ENCODE data around the gene KLF13. TPM values are rescaled to one million over a fixed set of nuclear protein-coding genes. Genes with fewer than 3 reads are reported as not detected.
"Not testable (repeated sequence)": the region's sequence is repeated elsewhere in the genome, so short reads cannot be mapped to it uniquely, and the experiment has no call there.

Gene KLF13
- total RNA-seq, 1 donor from 2014 or later: 65.7 TPM

DNA sequence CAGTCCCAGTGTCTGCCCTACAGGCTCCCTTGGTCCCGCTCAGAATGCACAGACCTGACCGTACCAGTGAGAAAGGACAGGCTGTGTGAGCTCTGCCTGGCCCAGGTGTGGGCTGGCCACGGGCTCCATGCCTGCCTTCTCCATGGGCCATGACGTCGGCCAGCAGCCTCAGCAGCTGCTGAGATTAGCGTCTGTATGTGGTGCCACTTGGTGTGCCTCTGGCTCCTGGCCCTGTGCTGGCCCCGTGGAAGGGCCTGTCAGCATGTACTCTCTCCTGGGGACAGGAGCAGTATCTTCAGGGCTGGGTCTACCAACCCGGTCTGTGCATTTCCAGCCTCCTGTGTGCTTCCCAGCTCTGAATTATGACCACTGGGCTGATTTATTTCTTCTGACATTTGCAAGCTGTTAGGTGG, 25.7 kb downstream of the KLF13 start:
- ATAC-seq (ENCODE audit: poor library complexity) (peak; percentile 71), DNase-seq (peak; percentile 88)
- intact Hi-C loops (cut with DNase I): no loop called here

DNA sequence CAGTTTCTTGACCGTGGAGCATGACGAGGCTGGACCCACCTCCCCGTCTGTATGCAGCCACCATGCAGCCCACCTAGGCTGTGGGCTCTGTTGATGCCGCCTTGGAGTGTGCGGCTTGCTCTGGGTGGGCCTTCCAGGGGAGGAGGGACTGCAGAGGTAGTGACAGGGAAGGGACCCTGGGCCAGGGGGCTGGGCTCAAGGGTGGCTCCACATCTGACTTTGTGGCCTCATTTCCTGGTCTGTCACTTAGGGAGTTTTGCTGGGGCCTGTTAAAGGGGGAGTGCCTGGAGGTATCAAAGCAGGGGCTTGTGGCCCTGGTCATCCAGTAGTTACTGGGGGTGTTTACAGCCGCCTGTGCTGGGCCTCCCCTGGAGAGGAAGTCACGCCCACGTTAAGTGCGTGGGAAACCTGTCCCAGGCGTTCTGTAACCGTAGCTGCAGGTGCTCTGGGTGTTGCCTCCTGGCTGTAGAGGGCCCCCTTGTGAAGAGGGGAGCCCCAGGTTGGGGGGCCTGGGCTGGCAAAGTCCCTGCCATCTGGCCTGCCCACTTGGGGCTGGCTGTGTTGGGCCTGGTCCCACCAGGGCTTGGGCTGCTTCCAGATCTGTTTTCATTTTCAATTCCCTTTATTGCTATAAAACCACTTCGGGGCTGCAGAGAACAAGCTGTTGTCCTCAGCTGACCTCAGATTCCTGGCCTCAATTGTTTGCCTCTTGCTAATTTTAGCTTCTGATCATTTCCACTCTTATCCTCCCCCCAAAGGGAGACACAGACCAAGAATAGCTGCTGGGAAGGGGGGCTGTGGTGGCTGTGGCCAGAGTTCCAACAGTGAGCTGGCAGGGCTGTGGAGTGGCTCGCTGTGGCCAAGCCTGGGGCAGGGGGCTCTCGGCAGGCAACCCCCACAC, 26.5 kb downstream of the KLF13 start:
- DNase-seq: peak; percentile 81
- intact Hi-C loops (cut with DNase I): no loop called here

DNA sequence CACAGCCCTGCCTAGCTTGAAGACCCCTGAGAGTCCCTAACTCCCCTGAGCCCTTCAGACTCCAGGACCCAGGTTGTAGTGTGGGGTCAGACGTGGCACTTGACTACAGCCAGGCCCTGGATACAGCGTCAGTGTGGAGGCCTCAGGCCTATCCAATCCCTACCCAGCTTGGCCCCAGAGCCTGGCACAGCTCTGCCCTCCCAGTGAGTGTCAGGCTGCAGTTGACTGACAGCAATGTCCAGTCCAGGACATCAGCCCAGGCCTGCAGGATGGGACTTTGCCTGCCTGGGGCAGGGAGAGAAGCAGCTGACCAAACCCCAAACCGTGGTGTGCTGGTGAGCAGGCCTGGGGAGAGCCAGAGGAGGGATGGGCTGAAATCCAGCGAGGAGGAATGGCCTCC, 27.3 kb downstream of the KLF13 start:
- DNase-seq (peak; percentile 81), ATAC-seq (ENCODE audit: poor library complexity) (peak; percentile 70)
- intact Hi-C loops (cut with DNase I): no loop called here

More for the DNA sequence above, 26.5 kb downstream of the KLF13 start:
- peak; percentile 80 for ATAC-seq (ENCODE audit: poor library complexity)

DNA sequence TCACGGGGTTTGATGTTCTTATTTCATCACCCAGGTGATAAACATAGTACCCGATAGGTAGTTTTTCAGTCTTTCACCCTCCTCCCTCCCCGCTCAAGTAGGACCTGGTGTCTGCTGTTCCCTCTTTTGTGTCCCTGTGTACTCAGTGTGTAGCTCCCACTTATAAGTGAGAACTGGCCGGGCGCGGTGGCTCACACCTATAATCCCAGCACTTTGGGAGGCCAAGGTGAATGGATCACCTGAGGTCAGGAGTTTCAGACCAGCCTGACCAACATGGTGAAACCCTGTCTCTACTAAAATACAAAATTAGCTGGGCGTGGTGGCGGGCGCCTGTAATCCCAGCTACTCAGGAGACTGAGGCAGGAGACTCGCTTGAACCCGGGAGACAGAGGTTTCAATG, 29.5 kb downstream of the KLF13 start:
- intact Hi-C loops (cut with DNase I); ATAC-seq (ENCODE audit: poor library complexity); DNase-seq: not testable (repeated sequence)

DNA sequence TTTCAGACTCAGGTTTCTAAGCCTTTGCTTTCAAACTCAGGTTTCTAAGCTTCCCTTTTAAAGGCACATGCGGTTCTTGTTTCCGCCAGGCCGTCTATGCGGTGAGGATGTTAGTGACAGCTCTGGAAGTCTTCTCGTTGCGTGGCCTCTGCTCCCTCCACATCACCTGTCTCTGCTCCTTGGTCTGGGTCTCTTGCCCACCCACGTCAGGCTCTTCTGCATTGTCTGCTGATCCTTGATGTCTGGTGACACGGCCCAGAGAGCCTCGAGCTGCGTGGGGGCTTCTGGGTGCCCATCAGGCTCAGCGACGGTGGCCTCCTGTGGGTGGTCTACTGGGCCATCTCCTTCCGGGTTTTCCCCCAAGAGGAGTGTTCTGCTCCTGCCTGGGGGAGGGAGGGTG, 30.5 kb downstream of the KLF13 start:
- intact Hi-C loops (cut with DNase I): no loop called here
- no peak for DNase-seq
- no peak for ATAC-seq (ENCODE audit: poor library complexity)

DNA sequence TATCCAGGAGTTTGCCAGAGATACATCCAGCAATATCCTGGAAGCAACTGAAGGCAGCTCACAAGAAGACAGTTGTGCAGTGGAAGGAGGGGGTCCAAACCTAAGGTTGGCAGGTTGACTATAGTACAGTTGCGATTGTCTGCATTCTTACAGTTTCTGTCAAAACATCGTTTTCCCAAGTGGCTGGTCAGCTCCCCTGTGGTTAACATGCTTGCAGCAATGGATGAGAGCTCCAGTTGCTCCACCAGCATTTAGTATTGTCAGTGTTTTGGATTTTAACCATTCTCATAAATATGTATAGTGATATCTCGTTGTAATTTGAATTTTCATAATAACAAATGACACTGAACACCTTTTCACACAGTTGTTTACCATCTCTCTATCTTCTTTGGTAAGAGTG, 31.5 kb downstream of the KLF13 start:
- ATAC-seq (ENCODE audit: poor library complexity): no peak
- DNase-seq: no peak
- intact Hi-C loops (cut with DNase I): no loop called here

DNA sequence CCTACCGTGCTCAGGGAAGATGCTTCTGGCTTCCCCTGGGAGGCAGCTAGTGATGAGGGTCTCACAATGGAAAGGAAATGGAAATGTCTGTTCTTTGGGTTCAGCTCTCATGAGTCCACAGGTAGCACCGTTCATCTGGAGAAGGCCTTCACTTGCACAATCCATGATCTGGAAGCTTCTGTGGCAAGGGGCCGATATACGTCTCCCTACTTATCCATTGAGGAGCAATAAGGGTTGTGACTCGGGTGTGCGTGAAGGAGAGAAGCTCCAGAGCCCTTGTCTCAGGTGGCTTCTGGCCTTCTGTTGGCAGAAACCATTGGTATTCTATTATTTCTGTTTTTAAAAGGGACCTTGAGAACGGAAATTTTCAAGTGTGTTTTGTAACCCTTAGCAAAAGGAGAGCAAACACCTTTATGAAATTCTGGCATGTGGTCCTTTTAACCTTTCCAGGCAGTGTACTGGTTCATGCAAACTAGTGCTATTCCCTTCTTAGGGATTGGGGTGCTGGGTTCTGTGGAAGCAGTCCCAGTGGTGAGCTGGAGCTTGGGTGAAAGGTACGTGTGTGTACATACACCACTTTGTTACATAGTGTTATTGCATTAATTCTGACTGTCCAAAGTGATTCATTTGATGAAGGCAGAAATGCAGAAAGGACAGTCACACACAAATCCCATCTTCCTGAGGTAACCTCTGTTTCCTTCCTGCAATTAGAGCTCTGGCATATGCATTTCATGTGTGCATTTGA, 32.5 kb downstream of the KLF13 start:
- ATAC-seq (ENCODE audit: poor library complexity) (no peak), DNase-seq (no peak)

DNA sequence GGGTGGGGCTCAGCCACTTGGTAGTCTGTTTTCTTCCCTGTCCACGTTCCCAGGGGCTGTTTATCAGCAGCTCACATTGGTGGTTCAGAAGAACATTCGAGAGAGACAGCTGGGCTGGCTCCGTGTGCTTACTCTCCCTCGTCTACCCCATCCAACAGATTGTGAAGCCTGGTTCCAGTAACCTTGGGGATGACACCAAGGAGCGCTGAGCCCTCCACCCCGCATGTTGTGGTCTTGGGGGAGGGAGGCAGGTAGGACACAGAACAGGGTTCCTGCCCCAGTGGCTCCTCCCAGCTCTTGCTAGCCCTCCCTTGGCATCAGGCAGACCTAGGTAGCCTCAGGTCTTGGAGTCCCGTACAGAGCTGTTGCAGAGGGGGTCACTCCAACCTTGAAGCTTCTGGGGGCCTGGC, 33.1 kb downstream of the KLF13 start:
- ATAC-seq (ENCODE audit: poor library complexity) (no peak), DNase-seq (no peak)
- intact Hi-C loops (cut with DNase I): no loop called here

More for the DNA sequence above, 32.5 kb downstream of the KLF13 start:
- intact Hi-C loops (cut with DNase I): no loop called here

DNA sequence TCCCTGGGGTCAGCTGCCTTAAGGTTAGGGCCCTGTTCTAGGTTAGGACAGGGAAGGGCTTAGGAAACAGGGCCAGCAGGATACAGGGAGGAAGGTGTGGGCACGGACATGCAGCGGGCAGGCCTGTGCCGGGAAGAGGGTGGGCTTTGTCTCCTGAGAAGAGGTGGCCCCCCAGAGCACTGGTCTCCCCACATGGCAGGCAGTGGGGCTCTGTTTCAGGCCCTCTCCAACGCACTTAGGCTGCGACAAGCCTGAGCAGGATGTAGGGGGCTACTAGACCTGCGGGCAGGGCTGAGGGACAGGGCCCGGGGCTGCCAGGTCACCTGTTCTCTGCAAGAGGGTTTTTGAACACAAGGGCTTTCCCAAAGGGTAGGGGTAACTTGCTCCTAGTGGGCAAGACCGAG, 33.5 kb downstream of the KLF13 start:
- ATAC-seq (ENCODE audit: poor library complexity) (no peak), DNase-seq (no peak)
- intact Hi-C loops (cut with DNase I): no loop called here

DNA sequence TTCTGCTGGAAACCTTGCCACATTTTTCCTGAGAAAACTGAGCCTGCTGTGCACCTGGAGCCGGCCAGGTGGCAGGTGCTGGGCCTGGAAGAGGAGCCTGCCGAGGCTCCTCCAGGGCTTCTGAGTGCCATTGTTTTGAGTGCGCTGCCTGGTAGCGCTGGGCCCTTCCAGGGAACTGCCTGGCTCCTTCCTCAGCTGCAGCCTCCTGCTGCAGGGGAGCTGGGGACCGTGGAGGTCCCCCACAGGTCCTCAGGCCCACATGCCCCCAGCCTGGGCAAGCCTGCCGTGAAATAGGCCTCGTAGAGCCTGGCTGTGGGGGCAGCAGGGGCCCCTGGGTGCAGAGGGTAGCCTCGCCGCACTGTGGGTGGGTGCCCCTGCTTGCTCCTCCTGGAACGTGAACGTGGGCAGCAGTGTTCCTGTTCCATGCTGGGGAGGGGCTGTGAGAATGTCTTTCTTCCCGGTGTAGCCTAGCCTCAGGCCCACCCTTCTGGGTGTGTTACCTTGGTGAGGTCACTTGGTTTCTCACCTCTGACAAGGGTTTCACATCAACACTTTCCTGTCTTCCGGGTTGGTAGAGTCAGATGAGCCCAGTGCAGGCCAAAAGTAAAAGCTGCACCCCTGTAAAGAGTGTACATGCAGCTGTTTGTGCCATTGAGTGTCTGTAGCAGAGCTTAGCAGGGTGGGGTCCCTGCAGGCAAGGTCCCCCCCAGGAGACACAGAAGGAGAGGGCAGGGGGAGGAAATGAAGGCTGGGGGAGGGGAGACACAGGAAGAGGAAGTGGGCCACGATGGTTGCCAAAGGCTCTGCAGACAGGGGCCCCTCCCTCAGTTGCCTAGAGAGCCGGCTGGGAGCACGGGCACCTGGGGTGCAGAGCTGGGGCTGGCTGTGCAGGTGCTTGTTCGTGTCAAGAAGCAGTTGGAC, 34.5 kb downstream of the KLF13 start:
- intact Hi-C loops (cut with DNase I): no loop called here
- ATAC-seq (ENCODE audit: poor library complexity): no peak
- DNase-seq: peak; percentile 68

DNA sequence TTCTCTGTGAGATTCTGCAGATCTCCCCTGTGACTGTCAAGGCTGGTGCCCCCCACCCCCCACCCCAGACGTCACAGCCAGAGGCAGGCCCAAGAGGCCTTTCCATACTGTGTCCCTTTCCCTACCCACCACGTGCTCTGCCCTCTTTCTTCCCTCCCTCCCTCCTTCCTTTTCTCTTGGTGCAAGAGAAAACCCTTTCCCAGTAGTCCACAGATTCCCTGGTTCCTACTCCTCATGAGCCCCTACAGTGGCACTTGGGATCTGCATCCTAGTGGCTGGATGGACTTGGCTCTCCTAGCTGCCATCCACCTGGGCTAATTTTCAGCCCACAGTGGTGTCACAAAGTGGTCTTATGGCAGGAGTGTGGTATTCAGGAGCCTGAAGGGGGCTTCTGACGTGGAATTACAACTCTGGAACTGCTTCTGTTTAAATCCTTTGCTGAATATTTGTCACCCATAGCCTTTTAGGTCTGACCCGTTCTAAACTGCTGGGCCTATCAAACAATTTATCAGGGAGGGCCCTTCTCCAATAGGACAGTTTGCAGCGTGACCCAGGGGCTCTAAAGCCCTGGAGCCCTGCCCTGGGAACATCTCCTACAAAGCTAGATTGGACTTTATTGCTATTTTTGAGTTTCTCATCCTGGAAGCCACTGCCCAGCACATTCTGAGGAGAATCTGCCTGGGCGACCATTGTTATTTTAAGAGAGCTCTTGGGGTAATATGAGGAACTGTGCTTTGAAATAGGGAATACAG, 35.3 kb downstream of the KLF13 start:
- no peak for DNase-seq
- intact Hi-C loops (cut with DNase I): no loop called here
- no peak for ATAC-seq (ENCODE audit: poor library complexity)

DNA sequence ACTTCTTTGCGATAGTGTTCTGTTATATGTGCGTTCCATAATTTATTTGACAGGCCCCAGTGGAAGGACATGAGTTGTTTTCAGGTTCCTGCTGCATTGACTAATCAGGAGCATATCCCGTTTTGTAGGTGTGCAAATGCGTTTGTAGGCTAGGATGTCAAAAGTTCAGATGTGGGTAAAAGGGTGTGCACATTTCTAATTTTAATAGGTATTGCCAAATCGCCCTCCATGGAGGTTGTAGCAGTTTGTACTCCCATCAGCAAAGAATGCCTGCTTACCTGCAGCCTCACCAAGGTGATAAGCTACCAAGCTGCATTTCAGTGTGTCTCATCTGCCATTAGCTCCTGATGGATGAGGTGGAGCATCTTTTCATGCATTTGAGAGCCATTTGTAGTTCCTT, 36.3 kb downstream of the KLF13 start:
- DNase-seq: no peak
- intact Hi-C loops (cut with DNase I): no loop called here
- ATAC-seq (ENCODE audit: poor library complexity): no peak

DNA sequence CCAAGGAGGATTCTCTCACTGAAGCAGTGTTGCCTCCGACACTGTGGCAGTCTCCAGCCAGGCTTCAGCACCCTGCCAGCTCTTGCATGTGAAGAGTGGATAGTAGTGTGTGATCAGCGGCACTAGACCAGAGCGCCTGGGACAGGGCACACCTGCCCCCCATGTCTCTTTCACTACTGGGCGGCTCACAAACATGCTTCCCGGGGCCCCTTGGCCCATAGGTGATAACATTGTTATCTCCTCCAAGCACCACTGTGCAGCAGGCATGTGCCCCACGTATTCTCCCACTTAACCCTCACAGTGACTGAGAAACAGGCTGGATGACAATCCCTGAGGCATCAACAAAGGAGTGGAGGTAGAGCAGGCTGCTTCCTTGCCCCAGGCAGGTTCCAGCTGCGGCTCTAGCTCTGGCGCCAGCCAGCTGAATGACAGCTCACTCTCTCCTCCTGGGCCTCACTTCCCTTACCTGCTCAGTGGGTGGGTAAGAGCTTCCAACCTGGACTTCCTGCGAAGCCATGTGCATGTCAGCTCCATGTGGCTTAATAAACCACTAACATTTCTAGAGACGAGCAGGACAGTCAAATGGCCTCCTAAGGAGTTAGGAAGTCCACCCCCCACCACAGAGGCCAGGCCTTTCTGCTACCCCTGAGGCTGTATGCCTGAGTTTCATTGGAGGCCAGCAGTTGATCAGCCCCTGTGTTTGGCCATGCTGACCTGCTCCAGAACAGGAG, 37.8 kb downstream of the KLF13 start:
- ATAC-seq (ENCODE audit: poor library complexity): peak; percentile 16
- intact Hi-C loops (cut with DNase I): loop anchor here (5.0 kb wide), 1 partner anchor 73 kb away; no protein-coding TSS in a partner anchor
- no peak for DNase-seq

DNA sequence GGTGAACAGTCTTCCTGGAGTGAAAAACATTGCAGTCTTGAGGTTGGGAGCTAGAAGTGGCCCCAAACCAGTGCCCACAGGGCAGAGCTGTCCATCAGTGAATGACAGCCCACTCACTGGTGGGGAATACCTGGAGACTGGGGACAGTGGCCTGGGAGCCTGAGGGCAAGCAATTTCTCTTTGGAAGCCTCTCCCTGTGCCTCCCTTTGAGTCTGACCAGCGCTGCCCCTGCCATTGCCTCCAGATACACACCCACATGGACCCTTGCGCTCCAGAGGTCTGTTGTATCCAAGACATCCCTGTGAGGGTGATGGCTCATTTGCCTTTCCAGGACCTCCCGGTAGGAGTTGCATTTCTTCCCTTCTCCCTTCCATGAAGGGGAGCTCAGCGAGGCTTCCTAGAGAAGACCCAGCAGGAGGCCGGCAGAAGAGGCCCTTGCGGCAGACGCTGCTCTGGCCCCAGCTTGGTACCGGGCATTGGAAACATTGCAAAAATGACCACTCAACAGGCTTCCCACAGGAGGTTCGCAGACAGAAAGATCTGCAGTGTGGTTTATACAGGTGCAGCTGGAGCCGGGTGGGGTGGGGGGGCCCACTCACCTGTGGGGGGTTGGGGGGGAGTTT, 38.5 kb downstream of the KLF13 start:
- intact Hi-C loops (cut with DNase I): loop anchor here (5.0 kb wide), 1 partner anchor 72 kb away; no protein-coding TSS in a partner anchor
- ATAC-seq (ENCODE audit: poor library complexity) (peak; percentile 0), DNase-seq (no peak)

DNA sequence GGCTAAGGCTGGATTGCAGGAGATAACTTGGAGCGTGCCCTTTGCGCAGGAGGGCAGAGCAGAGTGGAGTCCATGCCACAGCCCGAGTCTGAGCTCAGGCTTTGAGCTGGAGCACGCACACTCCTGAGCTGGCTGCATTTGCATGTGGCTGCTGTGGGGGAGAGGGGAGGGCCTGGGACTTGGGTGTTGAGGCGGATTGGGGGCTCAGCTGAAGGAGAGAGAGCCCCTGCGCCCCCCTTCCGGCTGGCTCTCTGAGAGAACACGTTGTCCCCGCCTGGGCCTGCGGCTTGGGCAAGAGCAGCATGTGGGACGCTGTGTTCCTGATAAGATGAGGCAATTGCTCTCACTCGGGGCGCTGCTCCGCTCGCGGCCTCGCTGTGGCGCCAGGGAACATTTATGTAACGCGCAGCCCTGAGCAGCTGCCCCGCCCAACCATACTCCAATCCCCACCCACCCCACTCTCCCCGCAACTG, 39.1 kb downstream of the KLF13 start:
- DNase-seq (peak; percentile 98), ATAC-seq (ENCODE audit: poor library complexity) (peak; percentile 88)
- intact Hi-C loops (cut with DNase I): loop anchor here (1.0 to 5.0 kb wide), 2 partner anchors 39 to 72 kb away; partner anchors contain the start of gene KLF13

DNA sequence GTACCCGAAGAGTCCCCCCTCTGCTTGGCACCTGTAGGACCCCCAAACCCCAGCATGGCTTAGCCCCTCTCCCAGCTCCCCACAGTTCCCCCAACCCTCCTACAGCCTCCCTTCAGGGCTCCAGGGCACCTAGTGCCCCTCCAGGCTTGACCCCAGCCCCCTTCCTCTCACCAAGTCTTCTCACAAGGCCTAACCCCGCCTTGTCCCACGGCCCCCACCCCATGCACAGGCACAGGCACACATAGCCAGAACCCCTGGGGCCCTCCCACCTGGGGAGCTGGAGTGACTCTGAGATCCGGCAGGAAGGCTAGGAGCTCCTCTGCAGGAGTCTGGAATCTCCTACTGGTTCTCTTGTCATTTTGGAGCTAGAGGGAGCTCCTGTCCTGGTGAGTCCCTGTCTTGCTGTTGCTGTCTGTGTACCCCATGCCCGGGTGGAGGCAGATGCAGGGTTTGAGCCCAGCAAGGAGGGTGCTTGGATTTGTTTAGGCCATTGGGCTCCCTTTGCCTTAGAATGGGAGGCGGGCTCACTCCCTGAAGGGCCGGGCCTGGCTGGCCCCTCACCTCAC, 39.6 kb downstream of the KLF13 start:
- DNase-seq: peak; percentile 74
- ATAC-seq (ENCODE audit: poor library complexity): peak; percentile 61
- intact Hi-C loops (cut with DNase I): loop anchor here (1.0 to 5.0 kb wide), 2 partner anchors 40 to 71 kb away; partner anchors contain the start of gene KLF13
